Stomach smooth muscle (tissue), 2 donors: ENCODE results near the gene PCDHA9.
"Not testable (repeated sequence)": the region's sequence is repeated elsewhere in the genome, so short reads cannot be mapped to it uniquely, and the experiment has no call there.

Source experiments
- H3K27ac ChIP-seq: one replicate; pipeline ENCODE4 v1.7.0; 2013; ENCODE audit warnings: mild to moderate bottlenecking, low read length, inconsistent platforms
- H3K27me3 ChIP-seq, 2 donors: one replicate each; pipeline ENCODE4 v1.7.0; 2013; ENCODE audit warnings: low read length in 2 of 2; ENCODE audit not compliant: insufficient read depth in 2 of 2, control insufficient read depth in 1 of 2
- H3K36me3 ChIP-seq, 2 donors: one replicate each; pipeline ENCODE4 v1.7.0; 2013; ENCODE audit warnings: low read length in 2 of 2; ENCODE audit not compliant: control insufficient read depth in 2 of 2, insufficient read depth in 2 of 2
- H3K4me1 ChIP-seq: one replicate; pipeline ENCODE4 v1.7.0; 2013; ENCODE audit warnings: low read length; ENCODE audit not compliant: control insufficient read depth, insufficient read depth
- H3K4me3 ChIP-seq, 2 donors: one replicate each; pipeline ENCODE4 v1.7.0; 2013; ENCODE audit warnings: low read length in 2 of 2
- H3K9ac ChIP-seq, 2 donors: one replicate each; pipeline ENCODE4 v1.7.0; 2013; ENCODE audit warnings: low read length in 2 of 2, mild to moderate bottlenecking in 1 of 2
- H3K9me3 ChIP-seq, 2 donors: one replicate each; pipeline ENCODE4 v1.7.0; 2013; ENCODE audit warnings: low read length in 2 of 2; ENCODE audit not compliant: control insufficient read depth in 2 of 2
- donor health status: healthy.
- donor health status: Pancreatic carcinoma.

The PCDHA9 gene, protein sequence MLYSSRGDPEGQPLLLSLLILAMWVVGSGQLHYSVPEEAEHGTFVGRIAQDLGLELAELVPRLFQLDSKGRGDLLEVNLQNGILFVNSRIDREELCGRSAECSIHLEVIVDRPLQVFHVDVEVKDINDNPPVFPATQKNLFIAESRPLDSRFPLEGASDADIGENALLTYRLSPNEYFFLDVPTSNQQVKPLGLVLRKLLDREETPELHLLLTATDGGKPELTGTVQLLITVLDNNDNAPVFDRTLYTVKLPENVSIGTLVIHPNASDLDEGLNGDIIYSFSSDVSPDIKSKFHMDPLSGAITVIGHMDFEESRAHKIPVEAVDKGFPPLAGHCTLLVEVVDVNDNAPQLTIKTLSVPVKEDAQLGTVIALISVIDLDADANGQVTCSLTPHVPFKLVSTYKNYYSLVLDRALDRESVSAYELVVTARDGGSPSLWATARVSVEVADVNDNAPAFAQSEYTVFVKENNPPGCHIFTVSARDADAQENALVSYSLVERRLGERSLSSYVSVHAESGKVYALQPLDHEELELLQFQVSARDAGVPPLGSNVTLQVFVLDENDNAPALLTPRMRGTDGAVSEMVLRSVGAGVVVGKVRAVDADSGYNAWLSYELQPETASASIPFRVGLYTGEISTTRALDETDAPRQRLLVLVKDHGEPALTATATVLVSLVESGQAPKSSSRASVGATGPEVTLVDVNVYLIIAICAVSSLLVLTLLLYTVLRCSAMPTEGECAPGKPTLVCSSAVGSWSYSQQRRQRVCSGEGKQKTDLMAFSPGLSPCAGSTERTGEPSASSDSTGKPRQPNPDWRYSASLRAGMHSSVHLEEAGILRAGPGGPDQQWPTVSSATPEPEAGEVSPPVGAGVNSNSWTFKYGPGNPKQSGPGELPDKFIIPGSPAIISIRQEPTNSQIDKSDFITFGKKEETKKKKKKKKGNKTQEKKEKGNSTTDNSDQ

DNA sequence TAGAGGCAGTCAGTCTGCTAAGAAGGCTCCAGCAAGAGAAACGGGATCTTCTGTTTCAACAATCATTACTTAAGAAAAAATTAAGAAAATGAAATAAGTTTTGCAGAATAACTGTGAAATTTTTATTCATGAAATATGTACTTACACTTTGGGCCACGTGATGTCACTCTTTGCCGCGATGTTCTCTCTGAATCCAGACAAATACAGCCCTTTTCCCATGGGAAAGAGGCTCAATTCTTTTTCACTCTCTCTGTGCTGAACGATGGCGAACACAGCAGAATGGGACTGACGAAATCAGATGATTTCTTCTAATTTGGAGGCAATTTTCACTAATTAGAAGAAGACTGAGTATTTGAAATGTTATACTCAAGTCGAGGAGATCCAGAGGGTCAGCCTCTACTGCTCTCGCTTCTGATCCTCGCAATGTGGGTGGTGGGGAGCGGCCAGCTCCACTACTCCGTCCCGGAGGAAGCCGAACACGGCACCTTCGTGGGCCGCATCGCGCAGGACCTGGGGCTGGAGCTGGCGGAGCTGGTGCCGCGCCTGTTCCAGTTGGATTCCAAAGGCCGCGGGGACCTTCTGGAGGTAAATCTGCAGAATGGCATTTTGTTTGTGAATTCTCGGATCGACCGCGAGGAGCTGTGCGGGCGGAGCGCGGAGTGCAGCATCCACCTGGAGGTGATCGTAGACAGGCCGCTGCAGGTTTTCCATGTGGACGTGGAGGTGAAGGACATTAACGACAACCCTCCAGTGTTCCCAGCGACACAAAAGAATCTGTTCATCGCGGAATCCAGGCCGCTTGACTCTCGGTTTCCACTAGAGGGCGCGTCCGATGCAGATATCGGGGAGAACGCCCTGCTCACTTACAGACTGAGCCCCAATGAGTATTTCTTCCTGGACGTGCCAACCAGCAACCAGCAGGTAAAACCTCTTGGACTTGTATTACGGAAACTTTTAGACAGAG, at the start of gene PCDHA9:
Gene PCDHA9, plus strand, starts transcription at position 244 of the 964 bp plus-strand sequence. Its CDS starts 114 bp downstream, at position 358.
- not testable (repeated sequence) for H3K4me3 ChIP-seq, H3K36me3 ChIP-seq, H3K4me1 ChIP-seq, H3K27ac ChIP-seq, H3K9ac ChIP-seq
- H3K27me3 ChIP-seq = peaks cover 0 to 25% of the 10 kb centered on the region in 2 donors
- peaks cover 0 to 11% of the 10 kb centered on the region in 2 donors for H3K9me3 ChIP-seq

DNA sequence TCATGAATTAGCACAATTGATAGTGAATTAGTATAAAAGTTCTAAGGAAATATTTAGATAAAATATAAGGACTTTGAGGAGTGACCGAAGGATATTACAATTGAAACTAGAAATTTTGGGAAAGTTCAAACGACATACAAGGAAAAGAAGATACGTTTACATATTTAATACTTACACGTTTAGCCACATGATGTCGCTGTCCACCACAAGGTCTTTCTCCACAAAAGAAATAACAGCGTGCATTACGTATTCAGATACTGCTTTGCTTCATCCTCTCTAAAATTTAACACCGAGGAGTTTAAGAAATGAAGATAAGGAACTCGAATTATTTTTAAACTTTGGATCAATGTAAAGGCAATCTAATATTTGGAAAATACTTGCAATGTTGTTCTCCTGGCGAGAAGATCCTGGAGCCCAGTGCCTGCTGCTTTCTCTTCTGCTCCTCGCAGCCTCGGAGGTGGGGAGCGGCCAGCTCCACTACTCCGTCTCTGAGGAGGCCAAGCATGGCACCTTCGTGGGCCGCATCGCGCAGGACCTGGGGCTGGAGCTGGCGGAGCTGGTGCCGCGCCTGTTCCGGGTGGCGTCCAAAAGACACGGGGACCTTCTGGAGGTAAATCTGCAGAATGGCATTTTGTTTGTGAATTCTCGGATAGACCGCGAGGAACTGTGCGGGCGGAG, 47.2 kb upstream of the PCDHA9 start, which contains the start of gene PCDHA3:
Gene PCDHA3, plus strand, starts transcription at position 242 of the 678 bp plus-strand sequence.
- Histone ChIP-seq H3K27ac (no peak within 1 kb of the TSS), H3K27me3 (peaks cover 6 to 21% of the 10 kb centered on the region in 2 donors), H3K4me1 (no peaks in the 10 kb centered on the region), H3K9me3 (peaks cover 5 to 18% of the 10 kb centered on the region in 2 donors), H3K4me3 (peak within 1 kb of the TSS; percentile 41 to 56), H3K9ac (no peak within 1 kb of the TSS), H3K36me3 (no peaks in the 10 kb centered on the region)

DNA sequence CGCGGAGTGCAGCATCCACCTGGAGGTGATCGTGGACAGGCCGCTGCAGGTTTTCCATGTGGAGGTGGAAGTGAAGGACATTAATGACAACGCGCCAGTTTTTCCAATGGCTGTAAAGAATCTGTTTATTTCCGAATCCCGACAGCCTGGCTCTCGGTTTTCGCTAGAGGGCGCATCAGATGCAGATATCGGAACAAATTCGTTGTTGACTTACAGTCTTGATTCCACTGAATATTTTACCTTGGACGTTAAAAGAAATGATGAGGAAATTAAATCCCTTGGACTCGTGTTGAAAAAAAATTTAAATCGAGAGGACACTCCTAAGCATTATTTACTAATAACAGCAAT, 46.7 kb upstream of the PCDHA9 start:
- Histone ChIP-seq H3K36me3 (no peaks in the 10 kb centered on the region), H3K4me3 (peak overlapping the region; percentile 41 to 56), H3K27me3 (peaks cover 6 to 21% of the 10 kb centered on the region in 2 donors), H3K27ac (no peak overlapping the region), H3K4me1 (no peaks in the 10 kb centered on the region), H3K9me3 (peaks cover 5 to 16% of the 10 kb centered on the region in 2 donors), H3K9ac (no peak overlapping the region)

DNA sequence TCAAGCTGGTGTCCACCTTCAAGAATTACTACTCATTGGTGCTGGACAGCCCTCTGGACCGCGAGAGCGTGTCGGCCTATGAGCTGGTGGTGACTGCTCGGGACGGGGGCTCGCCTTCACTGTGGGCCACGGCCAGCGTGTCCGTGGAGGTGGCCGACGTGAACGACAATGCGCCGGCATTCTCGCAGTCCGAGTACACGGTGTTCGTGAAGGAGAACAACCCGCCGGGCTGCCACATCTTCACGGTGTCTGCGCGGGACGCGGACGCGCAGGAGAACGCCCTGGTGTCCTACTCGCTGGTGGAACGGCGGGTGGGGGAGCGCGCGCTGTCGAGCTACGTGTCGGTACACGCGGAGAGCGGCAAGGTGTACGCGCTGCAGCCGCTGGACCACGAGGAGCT, 45.8 kb upstream of the PCDHA9 start:
- Histone ChIP-seq H3K4me3 (peak overlapping the region in 1 of 2 donors; percentile 41), H3K9me3 (peaks cover 5 to 10% of the 10 kb centered on the region in 2 donors), H3K27me3 (peaks cover 3 to 16% of the 10 kb centered on the region in 2 donors)
- H3K4me1 ChIP-seq, H3K27ac ChIP-seq, H3K36me3 ChIP-seq, H3K9ac ChIP-seq: not testable (repeated sequence)

DNA sequence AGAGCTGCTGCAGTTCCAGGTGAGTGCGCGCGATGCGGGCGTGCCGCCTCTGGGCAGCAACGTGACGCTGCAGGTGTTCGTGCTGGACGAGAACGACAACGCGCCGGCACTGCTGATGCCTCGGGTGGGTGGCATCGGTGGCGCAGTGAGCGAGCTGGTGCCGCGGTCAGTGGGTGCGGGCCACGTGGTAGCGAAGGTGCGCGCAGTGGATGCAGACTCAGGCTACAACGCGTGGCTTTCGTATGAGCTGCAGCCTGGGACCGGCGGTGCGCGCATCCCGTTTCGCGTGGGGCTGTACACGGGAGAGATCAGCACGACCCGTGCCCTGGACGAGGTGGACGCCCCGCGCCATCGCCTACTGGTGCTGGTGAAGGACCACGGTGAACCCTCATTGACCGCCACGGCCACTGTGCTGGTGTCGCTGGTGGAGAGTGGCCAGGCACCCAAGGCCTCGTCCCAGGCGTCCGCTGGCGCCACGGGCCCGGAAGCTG, 45.4 kb upstream of the PCDHA9 start:
- no peak overlapping the region for H3K9ac ChIP-seq
- no peak overlapping the region for H3K27ac ChIP-seq
- peaks cover 5 to 10% of the 10 kb centered on the region in 2 donors for H3K9me3 ChIP-seq
- no peak overlapping the region for H3K4me3 ChIP-seq
- H3K27me3 ChIP-seq = peaks cover 3 to 16% of the 10 kb centered on the region in 2 donors
- H3K4me1 ChIP-seq = no peaks in the 10 kb centered on the region
- H3K36me3 ChIP-seq = no peaks in the 10 kb centered on the region

DNA sequence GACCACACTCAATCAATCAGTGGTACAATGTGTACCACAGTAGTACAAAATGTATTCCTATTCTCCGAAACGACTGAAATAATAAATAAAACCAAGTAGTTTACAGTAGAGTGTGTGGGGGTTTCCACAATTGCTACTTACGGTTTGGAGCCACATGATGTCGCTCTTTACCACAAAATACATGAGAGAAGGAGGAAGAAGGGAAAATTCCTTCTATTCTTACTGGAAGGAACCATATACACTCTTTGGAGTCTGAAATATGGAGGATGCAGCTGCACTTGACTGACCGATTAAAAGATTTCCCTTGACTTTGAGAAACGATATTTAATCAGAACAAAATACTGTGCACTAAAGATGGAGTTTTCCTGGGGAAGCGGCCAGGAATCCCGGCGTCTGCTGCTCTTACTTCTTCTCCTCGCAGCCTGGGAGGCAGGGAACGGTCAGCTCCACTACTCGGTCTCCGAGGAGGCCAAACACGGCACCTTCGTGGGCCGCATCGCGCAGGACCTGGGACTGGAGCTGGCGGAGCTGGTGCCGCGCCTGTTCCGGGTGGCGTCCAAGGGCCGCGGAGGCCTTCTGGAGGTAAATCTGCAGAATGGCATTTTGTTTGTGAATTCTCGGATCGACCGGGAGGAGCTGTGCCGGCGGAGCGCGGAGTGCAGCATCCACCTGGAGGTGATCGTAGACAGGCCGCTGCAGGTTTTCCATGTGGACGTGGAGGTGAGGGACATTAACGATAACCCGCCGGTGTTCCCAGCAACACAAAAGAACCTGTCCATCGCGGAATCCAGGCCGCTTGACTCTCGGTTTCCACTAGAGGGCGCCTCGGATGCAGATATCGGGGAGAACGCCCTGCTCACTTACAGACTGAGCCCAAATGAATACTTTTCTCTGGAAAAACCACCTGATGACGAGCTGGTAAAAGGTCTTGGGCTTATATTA, 41.1 kb upstream of the PCDHA9 start, which contains the start of gene PCDHA4:
Gene PCDHA4, plus strand, starts transcription at position 235 of the 942 bp plus-strand sequence.
- no peaks in the 10 kb centered on the region for H3K4me1 ChIP-seq
- peaks cover 3 to 13% of the 10 kb centered on the region in 2 donors for H3K27me3 ChIP-seq
- H3K36me3 ChIP-seq = no peaks in the 10 kb centered on the region
- no peak within 1 kb of the TSS for H3K27ac ChIP-seq
- H3K9ac ChIP-seq = no peak within 1 kb of the TSS
- H3K9me3 ChIP-seq = peaks cover 2 to 13% of the 10 kb centered on the region in 2 donors
- H3K4me3 ChIP-seq = peak within 1 kb of the TSS; percentile 46 to 55

DNA sequence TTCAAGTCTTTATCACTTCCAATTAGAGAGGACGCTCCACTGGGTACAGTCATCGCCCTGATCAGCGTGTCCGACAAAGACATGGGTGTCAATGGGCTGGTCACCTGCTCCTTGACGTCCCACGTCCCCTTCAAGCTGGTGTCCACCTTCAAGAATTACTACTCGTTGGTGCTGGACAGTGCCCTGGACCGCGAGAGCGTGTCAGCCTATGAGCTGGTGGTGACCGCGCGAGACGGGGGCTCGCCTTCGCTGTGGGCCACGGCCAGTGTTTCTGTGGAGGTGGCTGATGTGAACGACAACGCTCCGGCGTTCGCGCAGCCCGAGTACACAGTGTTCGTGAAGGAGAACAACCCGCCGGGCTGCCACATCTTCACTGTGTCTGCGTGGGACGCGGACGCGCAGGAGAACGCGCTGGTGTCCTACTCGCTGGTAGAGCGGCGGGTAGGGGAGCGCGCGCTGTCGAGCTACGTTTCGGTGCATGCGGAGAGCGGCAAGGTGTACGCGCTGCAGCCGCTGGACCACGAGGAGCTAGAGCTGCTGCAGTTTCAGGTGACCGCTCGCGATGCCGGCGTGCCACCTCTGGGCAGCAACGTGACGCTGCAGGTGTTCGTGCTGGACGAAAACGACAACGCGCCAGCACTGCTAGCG, 39.8 kb upstream of the PCDHA9 start:
- not testable (repeated sequence) for H3K4me3 ChIP-seq, H3K9ac ChIP-seq, H3K27me3 ChIP-seq, H3K9me3 ChIP-seq, H3K4me1 ChIP-seq, H3K27ac ChIP-seq, H3K36me3 ChIP-seq

DNA sequence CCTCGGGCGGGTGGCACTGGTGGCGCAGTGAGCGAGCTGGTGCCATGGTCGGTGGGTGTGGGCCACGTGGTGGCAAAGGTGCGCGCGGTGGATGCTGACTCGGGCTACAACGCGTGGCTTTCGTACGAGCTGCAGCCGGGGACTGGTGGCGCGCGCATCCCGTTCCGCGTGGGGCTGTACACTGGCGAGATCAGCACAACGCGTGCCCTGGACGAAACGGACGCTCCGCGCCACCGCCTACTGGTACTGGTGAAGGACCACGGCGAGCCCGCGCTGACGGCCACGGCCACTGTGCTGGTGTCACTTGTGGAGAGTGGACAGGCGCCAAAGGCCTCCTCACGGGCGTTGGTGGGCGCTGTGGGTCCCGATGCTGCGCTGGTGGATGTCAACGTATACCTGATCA, 39.3 kb upstream of the PCDHA9 start:
- Histone ChIP-seq H3K9ac (no peak overlapping the region), H3K4me1 (no peaks in the 10 kb centered on the region), H3K9me3 (peaks cover 2 to 7% of the 10 kb centered on the region in 2 donors), H3K27me3 (no peaks in the 10 kb centered on the region), H3K36me3 (no peaks in the 10 kb centered on the region), H3K4me3 (no peak overlapping the region), H3K27ac (no peak overlapping the region)
